ENCODE data around the gene GNL3. TPM values are rescaled to one million over a fixed set of nuclear protein-coding genes. Genes with fewer than 3 reads are reported as not detected.

GNL3 gene
- total and polyA plus RNA-seq, 2 of the 8 experiments (the other 6 are each of a cell fraction or from before 2014, with no cell fraction given), result 45.5 to 184 TPM

DNA sequence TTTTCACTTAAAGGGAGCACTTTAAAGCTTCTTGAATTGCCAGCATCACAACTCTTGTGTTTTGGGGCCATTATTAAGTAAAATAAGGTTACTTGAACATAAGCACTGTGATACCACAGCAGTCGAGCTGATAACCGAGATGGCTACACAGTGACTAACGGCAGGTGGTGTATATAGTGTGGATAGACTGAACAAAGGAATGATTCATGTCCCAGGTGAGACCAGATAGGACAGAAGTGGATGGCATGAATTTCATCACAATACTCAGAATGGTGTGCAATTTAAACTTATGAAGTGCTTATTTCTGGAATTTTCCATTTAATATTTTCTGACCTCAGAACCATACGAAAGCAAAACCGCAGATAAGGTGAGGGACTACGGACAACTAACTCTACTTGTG, 40.3 kb upstream of the GNL3 start:
- Histone ChIP-seq H3K36me3 (ENCODE audit: control insufficient read depth in 2 of 4, insufficient read depth in 4 of 4, low read length in 3 of 4) (peaks cover 8 to 61% (median 20%) of the 10 kb centered on the region in 4 experiments; a peak in 7 of 8 replicates), H4K5ac (ENCODE audit: insufficient read length, low read depth, low read length) (no peak overlapping the region), H2BK12ac (ENCODE audit: low read depth, low read length) (no peak overlapping the region), H3K56ac (replicated peaks; ENCODE audit: insufficient read length, low read depth, low read length) (no peak overlapping the region), H3K27me3 (replicated peaks in 1 of 4; ENCODE audit: control insufficient read depth in 3 of 4, extremely low read depth in 1 of 4, insufficient read depth in 3 of 4, low read length in 3 of 4) (no peaks in the 10 kb centered on the region), H4K8ac (ENCODE audit: extremely low read depth, insufficient read depth, low read length) (no peak overlapping the region), H3K23me2 (ENCODE audit: low read depth, low read length) (no peaks in the 10 kb centered on the region), H2BK120ac (replicated peaks; ENCODE audit: low read depth, low read length) (no peak overlapping the region), H2BK5ac (ENCODE audit: low read depth, low read length) (no peak overlapping the region), H3K4me3 (ENCODE audit: extremely low read depth in 1 of 4, insufficient read depth in 2 of 4, low read depth in 3 of 4, low read length in 4 of 4) (no peak overlapping the region), H3K4me2 (ENCODE audit: insufficient read depth in 1 of 2, low read depth in 2 of 2, low read length in 2 of 2) (no peak overlapping the region), H3K4ac (replicated peaks; ENCODE audit: insufficient read length, low read depth, low read length) (no peak overlapping the region), H3K9ac (replicated peaks in 1 of 4; ENCODE audit: extremely low read depth in 1 of 4, low read depth in 3 of 4, low read length in 3 of 4) (no peak overlapping the region), H2BK15ac (ENCODE audit: low read length) (no peak overlapping the region), H3K4me1 (replicated peaks in 1 of 4; ENCODE audit: control insufficient read depth in 3 of 4, insufficient read depth in 4 of 4, low read length in 3 of 4) (no peaks in the 10 kb centered on the region), H2BK20ac (ENCODE audit: low read length) (no peak overlapping the region), H3K14ac (ENCODE audit: insufficient read length) (no peak overlapping the region), H4K91ac (replicated peaks; ENCODE audit: insufficient read length, low read length) (no peak overlapping the region), H4K20me1 (replicated peaks in 1 of 2; ENCODE audit: control insufficient read depth in 1 of 2, insufficient read depth in 2 of 2, low read length in 2 of 2) (no peaks in the 10 kb centered on the region), H3K79me1 (ENCODE audit: low read depth, low read length) (no peaks in the 10 kb centered on the region), H3K18ac (ENCODE audit: extremely low read depth, low read length) (no peak overlapping the region), H3K23ac (ENCODE audit: insufficient read length) (no peak overlapping the region), H2AK5ac (ENCODE audit: low read depth, low read length) (no peak overlapping the region), H3K79me2 (ENCODE audit: control insufficient read depth in 1 of 2, insufficient read depth in 2 of 2, low read length in 2 of 2) (no peaks in the 10 kb centered on the region), H3K27ac (ENCODE audit: low read depth, low read length) (no peak overlapping the region), H3K9me3 (ENCODE audit: insufficient read depth in 2 of 2, low read depth in 1 of 2, low read length in 1 of 2) (no peaks in the 10 kb centered on the region), H2AFZ (ENCODE audit: low read length) (no peak overlapping the region)
- 99% methylated on average over 6 of the region's 6 CpGs; no CpG with 5 or more reads in 1 of the 2 experiments for WGBS, 2 experiments (ENCODE audit: extremely low coverage in 1 of 2, insufficient coverage in 1 of 2, insufficient read length in 1 of 2, insufficient replicate concordance in 2 of 2, low coverage in 1 of 2, low lambda C conversion rate in 2 of 2, missing lambda C conversion rate in 1 of 2)
- TF ChIP-seq JUN (IDR thresholded peaks at IDR 0.05; ENCODE audit: low read depth, low read length), result no peak
- TF ChIP-seq ASH2L (IDR thresholded peaks at IDR 0.05; ENCODE audit: low read length), result no peak
- TF ChIP-seq HDAC2 (IDR thresholded peaks at IDR 0.05; ENCODE audit: borderline replicate concordance in 1 of 2, low read depth in 2 of 2, low read length in 2 of 2), result no peak
- TF ChIP-seq CHD2 (IDR thresholded peaks at IDR 0.05; ENCODE audit: low read length), result no peak
- TF ChIP-seq POU5F1 (IDR thresholded peaks at IDR 0.05; ENCODE audit: low read depth, low read length), result no peak
- TF ChIP-seq, protein P1, sequence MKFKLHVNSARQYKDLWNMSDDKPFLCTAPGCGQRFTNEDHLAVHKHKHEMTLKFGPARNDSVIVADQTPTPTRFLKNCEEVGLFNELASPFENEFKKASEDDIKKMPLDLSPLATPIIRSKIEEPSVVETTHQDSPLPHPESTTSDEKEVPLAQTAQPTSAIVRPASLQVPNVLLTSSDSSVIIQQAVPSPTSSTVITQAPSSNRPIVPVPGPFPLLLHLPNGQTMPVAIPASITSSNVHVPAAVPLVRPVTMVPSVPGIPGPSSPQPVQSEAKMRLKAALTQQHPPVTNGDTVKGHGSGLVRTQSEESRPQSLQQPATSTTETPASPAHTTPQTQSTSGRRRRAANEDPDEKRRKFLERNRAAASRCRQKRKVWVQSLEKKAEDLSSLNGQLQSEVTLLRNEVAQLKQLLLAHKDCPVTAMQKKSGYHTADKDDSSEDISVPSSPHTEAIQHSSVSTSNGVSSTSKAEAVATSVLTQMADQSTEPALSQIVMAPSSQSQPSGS (IDR thresholded peaks at IDR 0.05; ENCODE audit: low read length), result no peak
- no peak for TF ChIP-seq RXRA (IDR thresholded peaks at IDR 0.05; ENCODE audit: insufficient read depth, low read depth, low read length)
- no peak for TF ChIP-seq RBBP5 (IDR thresholded peaks at IDR 0.05; ENCODE audit: borderline replicate concordance, low read depth, low read length)
- TF ChIP-seq, protein P2, sequence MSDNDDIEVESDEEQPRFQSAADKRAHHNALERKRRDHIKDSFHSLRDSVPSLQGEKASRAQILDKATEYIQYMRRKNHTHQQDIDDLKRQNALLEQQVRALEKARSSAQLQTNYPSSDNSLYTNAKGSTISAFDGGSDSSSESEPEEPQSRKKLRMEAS (IDR thresholded peaks at IDR 0.05), result no peak
- no peak for TF ChIP-seq TBP (IDR thresholded peaks at IDR 0.05; ENCODE audit: low read depth, low read length)
- no peak for TF ChIP-seq TAF7 (optimal IDR thresholded peaks at IDR 0.05; ENCODE audit: borderline replicate concordance, low read depth, low read length)
- DNase-seq (ENCODE audit: low read depth in 1 of 2, low spot score in 2 of 2) (no peak), FAIRE-seq (no peak)
- CTCF ChIA-PET (ENCODE audit: partially characterized antibody), result no interaction called here
- POLR2A ChIA-PET (ENCODE audit: partially characterized antibody), result no interaction called here

Data from H1 (cell line).